Activated effector memory CD4-positive, alpha-beta T cell treated with Interleukin-2 at 50 U/mL for 16 hours (primary cell): Measurements from ENCODE around the gene VSTM2L.

Experiments
- DNase-seq: peaks from one replicate; pipeline ENCODE4 v3.0.0-alpha.2; 2020

Gene VSTM2L

GRCh38 chr20:37901654-37902503, 1.0 kb upstream of the VSTM2L start:
- no peak for DNase-seq

- no peak for DNase-seq
Measured at GRCh38 chr20:37903317-37904007, 535 bp downstream of the VSTM2L start.

GRCh38 chr20:37904008-37904642, 1.2 kb downstream of the VSTM2L start:
- DNase-seq = no peak

GRCh38 chr20:37904845-37905373, 2.0 kb downstream of the VSTM2L start:
- DNase-seq = no peak

GRCh38 chr20:37905671-37906613, 3.0 kb downstream of the VSTM2L start:
- DNase-seq = no peak

GRCh38 chr20:37907330-37907676, 4.4 kb downstream of the VSTM2L start:
- no peak for DNase-seq

- no peak for DNase-seq
Measured at GRCh38 chr20:37907677-37908401, 4.9 kb downstream of the VSTM2L start.

- no peak for DNase-seq
Measured at GRCh38 chr20:37911261-37911660, 8.3 kb downstream of the VSTM2L start.

GRCh38 chr20:37911838-37912281, 8.9 kb downstream of the VSTM2L start:
- no peak for DNase-seq

- DNase-seq = no peak
Measured at GRCh38 chr20:37912874-37913273, 9.9 kb downstream of the VSTM2L start.

GRCh38 chr20:37913567-37914366, 10.8 kb downstream of the VSTM2L start:
- DNase-seq = no peak

GRCh38 chr20:37914367-37914671, 11.4 kb downstream of the VSTM2L start:
- DNase-seq = no peak

- peak; percentile 8 for DNase-seq
Measured at GRCh38 chr20:37914672-37915433, 11.9 kb downstream of the VSTM2L start.

- DNase-seq = no peak
Measured at GRCh38 chr20:37915434-37915787, 12.5 kb downstream of the VSTM2L start.

GRCh38 chr20:37915800-37916570, 13.1 kb downstream of the VSTM2L start:
- DNase-seq = no peak

GRCh38 chr20:37917461-37917860, 14.5 kb downstream of the VSTM2L start:
- DNase-seq = no peak

- DNase-seq = no peak
Measured at GRCh38 chr20:37918035-37918434, 15.1 kb downstream of the VSTM2L start.

- no peak for DNase-seq
Measured at GRCh38 chr20:37919389-37920040, 16.6 kb downstream of the VSTM2L start.

GRCh38 chr20:37920270-37920669, 17.3 kb downstream of the VSTM2L start:
- DNase-seq = no peak
